Measurements from ENCODE around the gene HMOX1.

DNA sequence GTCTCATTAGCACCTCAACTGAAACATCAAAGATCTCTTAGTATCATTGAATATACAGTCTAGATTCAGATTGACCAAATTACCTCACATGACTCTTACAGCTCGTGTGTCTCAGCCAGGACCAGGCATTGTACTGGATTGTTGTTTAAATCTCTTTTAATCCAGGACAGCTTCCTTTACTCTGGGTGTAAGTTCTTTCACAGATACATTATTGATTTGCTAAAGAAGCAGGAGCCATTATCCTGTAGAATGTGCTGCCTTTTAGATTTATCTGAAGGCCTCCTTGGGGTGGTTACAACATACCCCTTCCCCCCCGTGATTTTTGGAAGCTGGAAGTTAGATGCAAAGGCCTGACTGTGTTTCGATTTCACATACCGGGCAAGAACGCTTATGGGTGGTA is 23.3 kb downstream of the HMOX1 start:
- no peak for TF ChIP-seq EZH2 (IDR thresholded peaks at IDR 0.05; ENCODE audit: low read length)
- TF ChIP-seq, protein P1, sequence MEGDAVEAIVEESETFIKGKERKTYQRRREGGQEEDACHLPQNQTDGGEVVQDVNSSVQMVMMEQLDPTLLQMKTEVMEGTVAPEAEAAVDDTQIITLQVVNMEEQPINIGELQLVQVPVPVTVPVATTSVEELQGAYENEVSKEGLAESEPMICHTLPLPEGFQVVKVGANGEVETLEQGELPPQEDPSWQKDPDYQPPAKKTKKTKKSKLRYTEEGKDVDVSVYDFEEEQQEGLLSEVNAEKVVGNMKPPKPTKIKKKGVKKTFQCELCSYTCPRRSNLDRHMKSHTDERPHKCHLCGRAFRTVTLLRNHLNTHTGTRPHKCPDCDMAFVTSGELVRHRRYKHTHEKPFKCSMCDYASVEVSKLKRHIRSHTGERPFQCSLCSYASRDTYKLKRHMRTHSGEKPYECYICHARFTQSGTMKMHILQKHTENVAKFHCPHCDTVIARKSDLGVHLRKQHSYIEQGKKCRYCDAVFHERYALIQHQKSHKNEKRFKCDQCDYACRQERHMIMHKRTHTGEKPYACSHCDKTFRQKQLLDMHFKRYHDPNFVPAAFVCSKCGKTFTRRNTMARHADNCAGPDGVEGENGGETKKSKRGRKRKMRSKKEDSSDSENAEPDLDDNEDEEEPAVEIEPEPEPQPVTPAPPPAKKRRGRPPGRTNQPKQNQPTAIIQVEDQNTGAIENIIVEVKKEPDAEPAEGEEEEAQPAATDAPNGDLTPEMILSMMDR (optimal IDR thresholded peaks at IDR 0.05 in 1 of 3, IDR thresholded peaks at IDR 0.05 in 1 of 3, conservative IDR thresholded peaks at IDR 0.05 in 1 of 3; ENCODE audit: extremely low read depth in 1 of 3, insufficient read depth in 2 of 3, low read length in 3 of 3): no peak
